ENCODE measurements around the gene LIPT1. TPM values are rescaled to one million over a fixed set of nuclear protein-coding genes. Genes with fewer than 3 reads are reported as not detected.
A peak's percentile ranks its signal among the peaks of the same experiment; 100 is the strongest.

LIPT1 gene
- total RNA-seq, 6 experiments from 2014 or later, result 1.9 to 5.0 (median 3.6) TPM

GRCh38 chr2:99166218-99166617, 11.5 kb downstream of the LIPT1 start:
- ATAC-seq, result peak in 2 of 4 donors; percentile 47 to 75
- intact Hi-C loops (cut with DNase I), result no loop called here
- Histone ChIP-seq H3K9me3 (no peaks in the 10 kb centered on the region), H3K27me3 (no peaks in the 10 kb centered on the region), H3K4me3 (no peak overlapping the region), H3K4me1 (no peaks in the 10 kb centered on the region), H3K36me3 (peaks cover 0 to 19% (median 10%) of the 10 kb centered on the region in 4 donors), H3K27ac (no peak overlapping the region)
- TF ChIP-seq CTCF (IDR thresholded peaks at IDR 0.05) (no peak), POLR2A (IDR thresholded peaks at IDR 0.05) (no peak)
- DNase-seq, result no peak
- WGBS (ENCODE audit: insufficient coverage, low coverage, low lambda C conversion rate, missing lambda C conversion rate), result 48% methylated on average over 5 of the region's 5 CpGs

- TF ChIP-seq CTCF (IDR thresholded peaks at IDR 0.05), result no peak
- TF ChIP-seq POLR2A (IDR thresholded peaks at IDR 0.05), result no peak
- 88% methylated on average over 1 of the region's 1 CpG for WGBS (ENCODE audit: insufficient coverage, low coverage, low lambda C conversion rate, missing lambda C conversion rate)
- Histone ChIP-seq H3K27me3 (no peaks in the 10 kb centered on the region), H3K36me3 (peaks cover 0 to 33% (median 11%) of the 10 kb centered on the region in 4 donors), H3K9me3 (no peaks in the 10 kb centered on the region), H3K4me1 (no peaks in the 10 kb centered on the region), H3K27ac (no peak overlapping the region), H3K4me3 (no peak overlapping the region)
- DNase-seq, result no peak
- intact Hi-C loops (cut with DNase I), result no loop called here
- ATAC-seq, result no peak
These were observed 14.8 kb downstream of the LIPT1 start for GRCh38 chr2:99169534-99169933.

GRCh38 chr2:99171377-99172140, 16.8 kb downstream of the LIPT1 start:
- peaks cover 0 to 33% (median 11%) of the 10 kb centered on the region in 4 donors for H3K36me3 ChIP-seq
- ATAC-seq (no peak), DNase-seq (no peak)
- intact Hi-C loops (cut with DNase I), result no loop called here
- H3K27ac ChIP-seq, result no peak overlapping the region
- no peak overlapping the region for H3K4me3 ChIP-seq
- H3K27me3 ChIP-seq, result no peaks in the 10 kb centered on the region
- no peaks in the 10 kb centered on the region for H3K4me1 ChIP-seq
- WGBS (ENCODE audit: insufficient coverage, low coverage, low lambda C conversion rate, missing lambda C conversion rate), result 94% methylated on average over 7 of the region's 8 CpGs
- H3K9me3 ChIP-seq, result no peaks in the 10 kb centered on the region
- no peak for TF ChIP-seq POLR2A (IDR thresholded peaks at IDR 0.05)
- TF ChIP-seq CTCF (IDR thresholded peaks at IDR 0.05), result no peak

GRCh38 chr2:99180755-99181623, 26.2 kb downstream of the LIPT1 start, which contains the start of the genes MITD1 and MRPL30:
MITD1 (minus strand) TSS chr2:99181058; CDS start chr2:99180981, 77 bp downstream.
MRPL30 (plus strand) TSS chr2:99181184; CDS start chr2:99186204, 5,020 bp downstream.
- Histone ChIP-seq H3K4me1 (peaks cover 0 to 33% (median 8%) of the 10 kb centered on the region in 4 donors), H3K36me3 (no peaks in the 10 kb centered on the region), H3K9me3 (no peaks in the 10 kb centered on the region), H3K27ac (peak within 1 kb of the TSS; percentile 48 to 74 (median 71)), H3K4me3 (peak within 1 kb of the TSS; percentile 63 to 80 (median 73)), H3K27me3 (no peaks in the 10 kb centered on the region)
- WGBS (ENCODE audit: insufficient coverage, low coverage, low lambda C conversion rate, missing lambda C conversion rate), result under 1% methylated on average over 32 of the region's 39 CpGs
- DNase-seq (peak; percentile 91 to 95 (median 94)), ATAC-seq (peak; percentile 97 to 99 (median 98))
- intact Hi-C loops (cut with DNase I), result no loop called here
- TF ChIP-seq POLR2A (IDR thresholded peaks at IDR 0.05) (peak; percentile 76), CTCF (IDR thresholded peaks at IDR 0.05) (no peak)

Data from right lobe of liver (tissue), 6 donors.